ENCODE data around the gene CERS1. TPM values are rescaled to one million over a fixed set of nuclear protein-coding genes. Genes with fewer than 3 reads are reported as not detected.

CERS1 gene
- total RNA-seq, result 0.56 and 2.1 TPM in 2 replicates

GRCh38 chr19:18895824-18896341 is at the start of gene CERS1:
Gene CERS1 (minus strand): TSS chr19:18896158. CDS start chr19:18896072, 86 bp downstream.

DNA sequence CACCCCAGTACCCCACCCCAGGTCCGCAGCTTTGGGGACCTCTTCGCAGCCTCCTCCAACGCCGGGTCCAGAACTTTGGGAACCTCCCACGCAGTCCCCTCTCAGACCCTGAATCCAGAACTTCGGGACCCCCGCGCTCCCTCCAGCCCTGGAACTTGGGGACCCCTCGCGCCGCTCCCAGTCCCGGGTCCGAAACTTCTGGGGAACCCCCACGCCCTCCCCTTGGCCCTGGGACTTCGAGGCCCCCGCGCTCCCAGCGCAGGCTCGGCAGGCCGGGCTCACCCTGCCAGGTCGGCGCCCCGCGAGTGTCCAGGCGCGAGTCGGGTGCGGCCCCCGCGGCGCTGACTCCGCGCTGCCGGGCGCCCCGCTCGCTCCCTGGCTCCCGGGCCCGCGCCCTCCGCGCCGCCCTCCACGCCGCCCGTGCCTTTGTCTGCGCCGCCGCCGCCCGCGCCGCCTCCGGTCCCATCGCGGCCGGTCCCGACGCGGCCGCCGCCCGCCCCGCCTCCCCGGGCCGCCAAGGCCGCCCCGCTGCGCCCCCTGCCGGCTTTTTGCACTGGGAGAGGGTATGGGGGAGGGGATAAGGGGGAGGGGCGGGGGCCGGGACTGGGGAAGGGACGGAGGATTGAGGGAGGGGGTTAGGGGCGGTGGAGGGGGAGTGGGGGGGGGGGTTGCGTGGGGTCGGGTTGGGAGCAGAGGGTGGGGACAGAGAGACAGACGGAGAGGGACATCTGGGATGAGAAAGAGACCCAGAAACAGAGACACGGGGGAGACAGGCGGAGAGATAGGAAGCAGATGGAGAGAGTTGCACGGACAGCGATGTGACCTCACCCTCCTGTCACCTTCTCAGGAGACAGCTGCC is 45.0 kb upstream of the CERS1 start, which contains the start of gene HOMER3:
TSS of gene HOMER3 (minus strand) at position 449 of the 859 bp plus-strand sequence. CDS start 2,235 bp downstream, outside the sequence.

GRCh38 chr19:18919086-18919899 is 23.3 kb upstream of the CERS1 start, which contains the start of the genes COPE and DDX49:
Gene COPE (minus strand): TSS chr19:18919387. CDS start chr19:18919348, 39 bp downstream.
Gene DDX49 (plus strand): TSS chr19:18919715. CDS start chr19:18919742, 27 bp downstream.

DNA sequence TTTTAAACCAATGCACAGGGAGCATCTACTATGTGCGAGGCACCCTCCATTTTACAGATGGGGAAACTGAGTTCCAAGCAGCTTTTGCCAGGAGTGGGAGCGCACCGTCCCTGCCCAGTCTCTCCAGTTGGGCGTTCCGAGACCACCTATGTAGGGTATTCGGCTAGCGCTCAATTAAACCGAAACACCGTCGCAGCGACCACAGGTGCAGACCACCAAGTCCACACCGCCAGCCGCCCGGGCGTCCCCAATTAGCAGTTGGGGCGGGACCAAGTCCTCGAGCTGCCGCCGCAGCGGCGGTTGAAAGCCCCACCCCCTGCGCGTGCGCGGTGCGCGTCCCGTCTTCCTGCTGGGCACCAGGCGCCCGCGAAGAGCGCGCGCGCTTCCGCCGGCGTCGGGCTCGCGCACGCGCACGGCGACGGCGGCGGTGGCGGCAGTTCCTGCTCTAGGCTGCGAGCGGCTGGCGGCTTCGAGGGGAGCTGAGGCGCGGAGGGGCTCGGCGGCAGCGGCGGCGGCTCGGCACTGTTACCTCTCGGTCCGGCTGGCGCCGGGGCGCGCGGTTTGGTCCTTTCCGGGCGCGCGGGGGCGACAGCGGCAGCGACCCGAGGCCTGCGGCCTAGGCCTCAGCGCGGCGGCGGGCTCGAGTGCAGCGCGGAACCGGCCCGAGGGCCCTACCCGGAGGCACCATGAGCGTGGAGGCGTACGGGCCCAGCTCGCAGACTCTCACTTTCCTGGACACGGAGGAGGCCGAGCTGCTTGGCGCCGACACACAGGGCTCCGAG is 64.2 kb downstream of the CERS1 start, which contains the start of gene UPF1:
TSS of gene UPF1 (plus strand) at position 436 of the 782 bp plus-strand sequence. CDS start at position 687, 251 bp downstream.

Other genes starting within 250 kb of the CERS1 start
- 4.0 and 5.9 TPM in 2 replicates for gene CRTC1, start 212.5 kb downstream of the CERS1 start, total RNA-seq
- 0.10 and 0.25 TPM in 2 replicates for gene COMP, start 104.9 kb downstream of the CERS1 start, total RNA-seq
- gene UPF1, start 64.2 kb downstream of the CERS1 start, total RNA-seq, result 76.3 and 109 TPM in 2 replicates
- gene COPE, start 23.2 kb upstream of the CERS1 start, total RNA-seq, result 184 and 216 TPM in 2 replicates
- 85.2 TPM in 2 replicates for gene DDX49, start 23.6 kb upstream of the CERS1 start, total RNA-seq
- gene HOMER3, start 45.1 kb upstream of the CERS1 start, total RNA-seq, result 63.0 and 63.7 TPM in 2 replicates
- 13.8 and 19.7 TPM in 2 replicates for gene SUGP2, start 137.4 kb upstream of the CERS1 start, total RNA-seq
- gene ARMC6, start 137.4 kb upstream of the CERS1 start, total RNA-seq, result 22.7 and 23.2 TPM in 2 replicates
- 6.2 and 8.1 TPM in 2 replicates for gene SLC25A42, start 167.8 kb upstream of the CERS1 start, total RNA-seq
- 26.7 and 31.2 TPM in 2 replicates for gene TMEM161A, start 242.3 kb upstream of the CERS1 start, total RNA-seq